Uterus (tissue), 4 donors: Measurements from ENCODE around the gene MCM6. TPM values are rescaled to one million over a fixed set of nuclear protein-coding genes. Genes with fewer than 3 reads are reported as not detected.

Experiments used
- DNase-seq, 2 donors: peaks; one replicate each; pipeline ENCODE4 v3.0.0-alpha.2; 2019 to 2020
- H3K27ac ChIP-seq, 2 donors: fragments of 200-600 bp; sonication (generic); 1 replicate in 1 of 2; 2 replicates in 1 of 2; pipeline ENCODE4 v1.5.1; 2016 to 2018
- H3K27me3 ChIP-seq, 2 donors: fragments of 200-600 bp; sonication (generic); one replicate each; pipeline ENCODE4 v1.5.1; 2018 to 2019; ENCODE audit warnings: control low read depth in 1 of 2
- H3K36me3 ChIP-seq, 2 donors: fragments of 200-600 bp; sonication (generic); one replicate each; pipeline ENCODE4 v1.5.1; 2019; ENCODE audit warnings: control low read depth in 1 of 2
- H3K4me1 ChIP-seq, 2 donors: fragments of 200-600 bp; sonication (generic); one replicate each; pipeline ENCODE4 v1.5.1; 2018 to 2019; ENCODE audit warnings: control low read depth in 1 of 2
- H3K4me3 ChIP-seq, 2 donors: fragments of 200-600 bp; sonication (generic); 1 replicate in 1 of 2; 2 replicates in 1 of 2; pipeline ENCODE4 v1.5.1; 2018 to 2019; ENCODE audit warnings: mild to moderate bottlenecking in 1 of 2
- H3K9me3 ChIP-seq, 2 donors: fragments of 200-600 bp; sonication (generic); one replicate each; pipeline ENCODE4 v1.5.1; 2019; ENCODE audit warnings: control low read depth in 1 of 2
- CTCF ChIP-seq, 4 experiments: fragments of 200-600 bp in 2 of 4; fragments of 450-650 bp in 2 of 4; sonication (generic) in 2 of 4; IDR thresholded peaks; one replicate each; pipeline ENCODE4 v1.5.1; 2016 to 2019; ENCODE audit warnings: antibody characterized with exemption in 4 of 4, mild to moderate bottlenecking in 2 of 4, moderate library complexity in 1 of 4
- POLR2A ChIP-seq, 2 donors: fragments of 450-650 bp; IDR thresholded peaks; one replicate each; pipeline ENCODE4 v1.6.1; 2016; ENCODE audit warnings: antibody characterized with exemption in 2 of 2, mild to moderate bottlenecking in 1 of 2, moderate library complexity in 1 of 2
- intact Hi-C: fragments of 100-400 bp; cut with DNase I; formaldehyde crosslinking; loops from one replicate; pipeline ENCODE4 v1.15.1; 2023; ENCODE audit warnings: low total_unique reads
- small RNA-seq: library from RNA; depleted of rRNA; stranded (forward); fragments of <200 nt; gene quantifications from one replicate; pipeline ENCODE3, GENCODE V24; 2016
- total RNA-seq, 4 donors: library from RNA; depleted of rRNA in 3 of 4; stranded (reverse); fragments of >200 nt in 3 of 4; gene quantifications; one replicate each; pipeline versions ENCODE4 v1.1.0 to v1.2.4, GENCODE V29; 2014 to 2023
- donor health status: DM: yes; HTN: yes; CAD: no.

MCM6 gene
- total RNA-seq, 4 donors from 2014 or later: 2.3 to 37.4 (median 9.6) TPM

DNA sequence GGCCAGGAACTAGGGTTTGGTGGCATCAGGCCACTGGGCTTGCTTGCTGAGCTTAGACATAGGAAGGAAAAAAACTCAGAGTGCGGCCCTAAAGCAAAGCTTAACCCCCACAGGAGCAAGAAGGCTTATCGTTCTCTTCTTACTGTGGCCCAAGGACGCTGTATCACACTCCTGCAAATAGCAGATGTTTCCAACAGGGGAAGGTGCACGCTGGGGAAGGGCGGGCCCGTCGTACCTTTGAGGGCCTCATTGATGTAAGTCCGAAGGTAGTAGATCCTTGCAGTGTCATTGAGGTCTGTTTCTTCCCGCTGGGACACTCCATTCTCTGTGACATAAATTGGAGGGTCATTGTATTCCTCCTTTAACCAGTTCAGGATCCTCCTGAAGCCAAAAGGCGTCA, 85.8 kb downstream of the MCM6 start:
- H3K27ac ChIP-seq: no peak overlapping the region
- H3K9me3 ChIP-seq: no peaks in the 10 kb centered on the region
- DNase-seq: no peak
- TF ChIP-seq CTCF (IDR thresholded peaks at IDR 0.05) (no peak), POLR2A (IDR thresholded peaks at IDR 0.05) (no peak)
- H3K27me3 ChIP-seq: no peaks in the 10 kb centered on the region
- no peaks in the 10 kb centered on the region for H3K36me3 ChIP-seq
- H3K4me1 ChIP-seq: no peaks in the 10 kb centered on the region
- no peak overlapping the region for H3K4me3 ChIP-seq
- intact Hi-C loops: no loop called here

Small RNAs within 50 kb of the gene (small RNA-seq; reads per million reads assigned to genes)
- not detected for gene RF00019

Other genes with a start within 250 kb of the MCM6 start
- 100 to 1,000 TPM in 2 of 4 donors, 10 to 100 TPM in 2; 24.7 to 116 (median 71.4) TPM for gene UBXN4, start 134.6 kb downstream of the MCM6 start, total RNA-seq
- gene LCT, start 39.3 kb downstream of the MCM6 start, total RNA-seq: under 1 TPM in 1 of 4 donors, not detected in 3; 0.07 TPM
- 100 to 1,000 TPM in 1 of 4 donors, 10 to 100 TPM in 3; 27.1 to 127 (median 62.1) TPM for gene DARS1, start 109.2 kb upstream of the MCM6 start, total RNA-seq
- 10 to 100 TPM in 2 of 4 donors, 1 to 10 TPM in 2; 2.6 to 39.5 (median 19.7) TPM for gene CXCR4, start 241.7 kb upstream of the MCM6 start, total RNA-seq